ENCODE data around the gene MRPL2.

The MRPL2 gene

DNA sequence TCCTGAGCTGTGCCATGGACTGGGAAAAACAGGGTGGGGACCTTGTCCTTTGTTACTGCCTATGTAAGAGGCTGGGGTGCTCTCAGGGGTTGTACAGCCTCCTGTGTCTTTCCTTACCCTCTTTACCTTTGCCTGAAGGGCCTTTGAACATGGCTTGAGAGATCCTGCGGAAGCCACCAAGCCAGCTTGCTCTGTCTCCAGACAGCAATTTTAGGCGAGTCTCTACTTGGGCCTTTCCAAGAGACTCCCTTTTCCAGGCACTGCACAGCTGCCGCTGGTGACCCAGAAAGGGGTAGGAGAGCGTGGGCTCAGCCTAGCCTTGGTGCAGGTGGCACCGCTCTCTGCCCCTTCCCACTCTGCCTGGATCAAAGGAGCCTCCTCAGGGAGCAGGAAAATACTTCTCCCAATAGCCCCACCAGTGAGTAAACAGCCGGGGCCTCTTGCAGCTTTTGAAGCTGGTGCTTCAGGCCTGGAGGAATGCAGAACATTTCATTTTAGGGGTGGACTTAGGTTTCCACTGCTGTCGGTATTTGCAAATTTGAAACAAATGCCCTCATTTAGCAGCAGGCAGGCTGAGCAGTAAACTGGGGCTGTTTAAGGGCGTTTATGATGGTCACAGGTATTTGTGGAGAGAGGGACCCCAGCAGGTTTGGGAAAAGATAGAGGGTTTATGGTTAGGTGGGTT is 30.8 kb upstream of the MRPL2 start:
- TF ChIP-seq TAF1 (IDR thresholded peaks at IDR 0.05; ENCODE audit: borderline replicate concordance, insufficient read depth, low read length) = no peak
- TF ChIP-seq, protein P1, sequence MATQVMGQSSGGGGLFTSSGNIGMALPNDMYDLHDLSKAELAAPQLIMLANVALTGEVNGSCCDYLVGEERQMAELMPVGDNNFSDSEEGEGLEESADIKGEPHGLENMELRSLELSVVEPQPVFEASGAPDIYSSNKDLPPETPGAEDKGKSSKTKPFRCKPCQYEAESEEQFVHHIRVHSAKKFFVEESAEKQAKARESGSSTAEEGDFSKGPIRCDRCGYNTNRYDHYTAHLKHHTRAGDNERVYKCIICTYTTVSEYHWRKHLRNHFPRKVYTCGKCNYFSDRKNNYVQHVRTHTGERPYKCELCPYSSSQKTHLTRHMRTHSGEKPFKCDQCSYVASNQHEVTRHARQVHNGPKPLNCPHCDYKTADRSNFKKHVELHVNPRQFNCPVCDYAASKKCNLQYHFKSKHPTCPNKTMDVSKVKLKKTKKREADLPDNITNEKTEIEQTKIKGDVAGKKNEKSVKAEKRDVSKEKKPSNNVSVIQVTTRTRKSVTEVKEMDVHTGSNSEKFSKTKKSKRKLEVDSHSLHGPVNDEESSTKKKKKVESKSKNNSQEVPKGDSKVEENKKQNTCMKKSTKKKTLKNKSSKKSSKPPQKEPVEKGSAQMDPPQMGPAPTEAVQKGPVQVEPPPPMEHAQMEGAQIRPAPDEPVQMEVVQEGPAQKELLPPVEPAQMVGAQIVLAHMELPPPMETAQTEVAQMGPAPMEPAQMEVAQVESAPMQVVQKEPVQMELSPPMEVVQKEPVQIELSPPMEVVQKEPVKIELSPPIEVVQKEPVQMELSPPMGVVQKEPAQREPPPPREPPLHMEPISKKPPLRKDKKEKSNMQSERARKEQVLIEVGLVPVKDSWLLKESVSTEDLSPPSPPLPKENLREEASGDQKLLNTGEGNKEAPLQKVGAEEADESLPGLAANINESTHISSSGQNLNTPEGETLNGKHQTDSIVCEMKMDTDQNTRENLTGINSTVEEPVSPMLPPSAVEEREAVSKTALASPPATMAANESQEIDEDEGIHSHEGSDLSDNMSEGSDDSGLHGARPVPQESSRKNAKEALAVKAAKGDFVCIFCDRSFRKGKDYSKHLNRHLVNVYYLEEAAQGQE (IDR thresholded peaks at IDR 0.05; ENCODE audit: insufficient read depth in 1 of 2, low read depth in 2 of 2, low read length in 2 of 2) = no peak
- TF ChIP-seq SIN3A (IDR thresholded peaks at IDR 0.05; ENCODE audit: borderline replicate concordance, insufficient read depth, low read length) = no peak
- TF ChIP-seq POLR2AphosphoS5 (IDR thresholded peaks at IDR 0.05; ENCODE audit: low read depth, low read length) = no peak

GRCh38 chr6:43089467-43089866 is 30.2 kb upstream of the MRPL2 start:
- TF ChIP-seq FOXP2 (optimal IDR thresholded peaks at IDR 0.05; ENCODE audit: borderline replicate concordance, extremely low read depth, extremely low read length, insufficient read depth) (no peak), TAF1 (IDR thresholded peaks at IDR 0.05; ENCODE audit: borderline replicate concordance, insufficient read depth, low read length) (no peak), SIN3A (IDR thresholded peaks at IDR 0.05; ENCODE audit: borderline replicate concordance, insufficient read depth, low read length) (no peak), POLR2AphosphoS5 (IDR thresholded peaks at IDR 0.05; ENCODE audit: low read depth, low read length) (no peak)
- TF ChIP-seq, protein P1 (IDR thresholded peaks at IDR 0.05; ENCODE audit: insufficient read depth in 1 of 2, low read depth in 2 of 2, low read length in 2 of 2) = no peak

- no peak for TF ChIP-seq FOXP2 (optimal IDR thresholded peaks at IDR 0.05; ENCODE audit: borderline replicate concordance, extremely low read depth, extremely low read length, insufficient read depth)
- TF ChIP-seq, protein P1 (IDR thresholded peaks at IDR 0.05; ENCODE audit: insufficient read depth in 1 of 2, low read depth in 2 of 2, low read length in 2 of 2) = no peak
- no peak for TF ChIP-seq SIN3A (IDR thresholded peaks at IDR 0.05; ENCODE audit: borderline replicate concordance, insufficient read depth, low read length)
- no peak for TF ChIP-seq POLR2AphosphoS5 (IDR thresholded peaks at IDR 0.05; ENCODE audit: low read depth, low read length)
- TF ChIP-seq TAF1 (IDR thresholded peaks at IDR 0.05; ENCODE audit: borderline replicate concordance, insufficient read depth, low read length) = no peak
Observed at GRCh38 chr6:43088654-43089056, 29.4 kb upstream of the MRPL2 start.

DNA sequence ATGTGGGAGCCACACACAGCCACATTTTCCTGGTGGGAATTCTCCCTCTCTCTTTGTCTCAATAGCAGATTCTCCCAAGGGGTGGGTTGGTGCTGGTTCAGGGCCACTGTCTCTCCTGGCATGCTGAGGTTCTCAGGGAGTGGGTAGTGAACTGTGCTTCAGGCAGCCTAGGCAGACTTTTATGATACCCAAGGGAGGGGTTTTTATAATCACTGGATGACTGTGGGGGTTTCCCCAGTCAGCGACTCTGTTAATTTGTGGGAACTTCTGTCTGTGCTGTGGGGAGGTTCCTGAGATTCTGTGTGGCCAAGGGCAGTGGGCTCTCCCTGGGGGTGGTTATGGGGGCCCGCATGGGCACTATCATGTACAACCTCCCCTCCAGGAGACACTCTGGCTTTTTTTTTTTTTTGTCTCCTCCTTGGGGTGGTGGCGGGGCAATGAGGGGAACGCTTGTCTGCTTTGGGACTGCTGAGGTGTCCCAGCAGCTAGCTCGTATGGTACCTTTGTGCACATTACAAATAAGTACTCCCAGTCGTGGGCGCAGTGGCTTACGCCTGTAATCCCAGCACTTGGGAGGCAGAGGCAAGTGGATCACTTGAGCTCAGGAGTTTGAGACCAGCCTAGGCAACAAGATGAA is 26.9 kb upstream of the MRPL2 start:
- TF ChIP-seq FOXP2 (optimal IDR thresholded peaks at IDR 0.05; ENCODE audit: borderline replicate concordance, extremely low read depth, extremely low read length, insufficient read depth) (no peak), POLR2AphosphoS5 (IDR thresholded peaks at IDR 0.05; ENCODE audit: low read depth, low read length) (no peak), SIN3A (IDR thresholded peaks at IDR 0.05; ENCODE audit: borderline replicate concordance, insufficient read depth, low read length) (no peak), TAF1 (IDR thresholded peaks at IDR 0.05; ENCODE audit: borderline replicate concordance, insufficient read depth, low read length) (no peak)
- TF ChIP-seq, protein P1 (IDR thresholded peaks at IDR 0.05; ENCODE audit: insufficient read depth in 1 of 2, low read depth in 2 of 2, low read length in 2 of 2) = no peak

Measured in PFSK-1 (cell line).